ENCODE measurements around the gene CD109.

GRCh38 chr6:73724389-73724788, 28.4 kb downstream of the CD109 start:
- no peak for TF ChIP-seq CTCF (IDR thresholded peaks at IDR 0.05)
- no peak for TF ChIP-seq POLR2A (IDR thresholded peaks at IDR 0.05)
- TF ChIP-seq POLR2AphosphoS5 (IDR thresholded peaks at IDR 0.05): no peak
